GM19099 (cell line): ENCODE results near the gene MSH4.

Source experiments
- POLR2A ChIP-seq: IDR thresholded peaks from 3 replicates; pipeline ENCODE4 v1.6.1; 2011; ENCODE audit warnings: low read depth; ENCODE audit not compliant: insufficient read length; ENCODE audit errors: extremely low read depth

MSH4 gene

GRCh38 chr1:75795703-75796193 lies 934 bp upstream of the MSH4 start:
- peak; percentile 5 for TF ChIP-seq POLR2A

- TF ChIP-seq POLR2A: no peak
Observed at GRCh38 chr1:75797273-75797588, 549 bp downstream of the MSH4 start.

GRCh38 chr1:75797606-75798216 lies 1.0 kb downstream of the MSH4 start:
- no peak for TF ChIP-seq POLR2A

GRCh38 chr1:75808921-75809320 lies 12.2 kb downstream of the MSH4 start:
- TF ChIP-seq POLR2A: no peak

- TF ChIP-seq POLR2A: no peak
Observed at GRCh38 chr1:75811211-75811981, 14.7 kb downstream of the MSH4 start.

GRCh38 chr1:75812065-75812464 lies 15.4 kb downstream of the MSH4 start:
- TF ChIP-seq POLR2A: no peak

GRCh38 chr1:75836528-75837100 lies 39.9 kb downstream of the MSH4 start:
- no peak for TF ChIP-seq POLR2A

- TF ChIP-seq POLR2A: no peak
Observed at GRCh38 chr1:75838079-75838478, 41.4 kb downstream of the MSH4 start.

DNA sequence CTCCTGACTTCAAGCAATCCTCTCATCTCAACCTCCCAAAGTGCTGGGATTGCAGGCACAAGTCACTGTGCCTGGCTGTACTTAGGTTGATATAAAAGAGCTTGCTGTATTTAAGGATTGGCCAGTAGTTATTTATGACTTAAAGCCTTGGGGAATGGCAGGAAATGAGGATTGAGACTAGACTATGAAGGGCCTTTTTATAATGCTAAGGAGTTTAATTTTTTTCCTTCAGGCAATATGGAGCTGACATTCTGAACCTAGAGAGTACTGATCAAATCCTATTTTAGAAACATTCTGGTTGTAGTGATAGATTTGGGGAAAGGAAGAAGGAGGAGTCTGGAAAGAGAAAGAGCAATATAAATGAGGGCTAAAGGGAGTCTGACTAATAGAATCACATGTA lies 44.7 kb downstream of the MSH4 start:
- TF ChIP-seq POLR2A: no peak

GRCh38 chr1:75845576-75845975 lies 48.9 kb downstream of the MSH4 start:
- no peak for TF ChIP-seq POLR2A

- no peak for TF ChIP-seq POLR2A
Observed at GRCh38 chr1:75855010-75855409, 58.3 kb downstream of the MSH4 start.

- no peak for TF ChIP-seq POLR2A
Observed at GRCh38 chr1:75855734-75856133, 59.1 kb downstream of the MSH4 start.

DNA sequence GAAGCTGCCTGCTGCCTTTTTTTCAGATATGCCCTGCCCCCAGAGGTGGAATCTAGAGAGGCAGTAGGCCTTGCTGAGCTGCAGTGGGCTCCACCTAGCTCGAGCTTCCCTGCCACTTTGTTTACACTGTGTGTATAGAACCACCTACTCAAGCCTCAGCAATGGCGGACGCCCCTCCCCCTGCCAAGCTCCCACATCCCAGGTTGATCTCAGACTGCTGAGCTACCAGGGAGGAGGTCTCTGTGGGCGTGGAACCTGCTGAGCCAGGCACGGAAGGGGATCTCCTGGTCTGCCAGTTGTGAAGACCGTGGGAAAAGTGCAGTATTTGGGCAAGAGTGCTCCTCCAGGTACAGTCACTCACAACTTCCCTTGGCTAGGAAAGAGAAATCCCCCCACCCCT lies 65.1 kb downstream of the MSH4 start:
- no peak for TF ChIP-seq POLR2A

DNA sequence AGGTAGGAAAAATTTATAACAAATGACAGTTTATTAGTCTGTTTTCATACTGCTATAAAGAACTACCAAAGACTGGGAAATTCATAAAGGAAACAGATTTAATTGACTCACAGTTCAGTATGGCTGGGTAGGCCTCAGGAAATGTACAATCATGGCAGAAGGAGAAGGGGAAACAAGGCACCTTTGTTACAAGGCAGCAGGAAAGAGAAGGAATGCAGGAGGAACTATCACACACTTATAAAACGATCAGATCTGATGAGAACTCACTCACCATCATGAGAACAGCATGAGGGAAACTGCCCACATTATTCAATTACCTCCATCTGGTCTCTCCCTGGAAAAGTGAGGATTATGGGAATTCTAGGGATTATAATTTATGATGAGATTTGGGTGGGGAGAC lies 74.3 kb downstream of the MSH4 start:
- TF ChIP-seq POLR2A: no peak

- TF ChIP-seq POLR2A: no peak
Observed at GRCh38 chr1:75879985-75880384, 83.3 kb downstream of the MSH4 start.

GRCh38 chr1:75884437-75884836 lies 87.8 kb downstream of the MSH4 start:
- TF ChIP-seq POLR2A: no peak
